ENCODE data around the gene SLX9.

SLX9 gene

GRCh38 chr21:44999428-44999971 is 59.7 kb downstream of the SLX9 start:
- FAIRE-seq (no peak), DNase-seq (ENCODE audit: insufficient read length, low spot score) (no peak)
- TF ChIP-seq TAF1 (IDR thresholded peaks at IDR 0.05; ENCODE audit: low read depth, low read length) (no peak), POU2F2 (IDR thresholded peaks at IDR 0.05; ENCODE audit: low read depth, low read length) (no peak), POLR2A (IDR thresholded peaks at IDR 0.05; ENCODE audit: low read depth, low read length) (no peak), SPI1 (IDR thresholded peaks at IDR 0.05; ENCODE audit: low read depth, low read length) (no peak), POLR2AphosphoS5 (IDR thresholded peaks at IDR 0.05; ENCODE audit: low read depth, low read length) (no peak), PAX5 (IDR thresholded peaks at IDR 0.05; ENCODE audit: insufficient read depth, low read length, severe bottlenecking) (no peak)

DNA sequence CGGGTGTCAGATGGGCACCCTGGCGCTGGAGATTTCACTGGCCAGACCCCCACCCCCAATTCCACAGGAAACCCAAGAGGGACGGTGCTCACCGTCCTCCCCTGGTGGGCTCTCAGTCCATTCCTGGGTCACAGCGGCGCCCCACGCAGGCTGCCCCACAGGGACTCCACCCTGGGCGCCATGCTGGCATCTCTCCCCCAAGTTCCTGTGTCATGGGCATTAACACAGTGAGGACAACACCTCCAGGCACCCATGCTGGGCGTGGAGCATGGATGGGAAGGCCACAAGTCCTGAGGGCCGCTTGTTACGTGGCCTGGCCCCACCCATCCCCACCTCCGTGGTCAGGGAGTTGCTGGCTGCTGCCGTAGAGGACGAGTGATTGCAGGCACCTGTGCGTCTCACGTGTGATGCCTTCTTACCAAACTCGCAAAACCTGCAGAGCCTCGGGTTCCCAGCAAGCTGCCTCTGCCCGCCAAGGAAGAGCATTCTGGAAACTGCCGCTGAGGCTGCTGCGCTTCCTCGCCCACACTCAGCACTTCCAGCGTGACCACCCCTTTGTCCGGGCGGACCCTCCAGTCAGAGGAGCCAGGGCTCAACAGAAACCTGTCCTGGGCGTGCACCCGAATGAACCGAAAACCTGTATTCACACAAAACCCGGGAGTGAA is 60.3 kb downstream of the SLX9 start:
- DNase-seq (ENCODE audit: insufficient read length, low spot score) = no peak
- no peak for FAIRE-seq
- TF ChIP-seq POLR2A (IDR thresholded peaks at IDR 0.05; ENCODE audit: low read depth, low read length) = no peak
- no peak for TF ChIP-seq POU2F2 (IDR thresholded peaks at IDR 0.05; ENCODE audit: low read depth, low read length)
- TF ChIP-seq POLR2AphosphoS5 (IDR thresholded peaks at IDR 0.05; ENCODE audit: low read depth, low read length) = no peak

DNA sequence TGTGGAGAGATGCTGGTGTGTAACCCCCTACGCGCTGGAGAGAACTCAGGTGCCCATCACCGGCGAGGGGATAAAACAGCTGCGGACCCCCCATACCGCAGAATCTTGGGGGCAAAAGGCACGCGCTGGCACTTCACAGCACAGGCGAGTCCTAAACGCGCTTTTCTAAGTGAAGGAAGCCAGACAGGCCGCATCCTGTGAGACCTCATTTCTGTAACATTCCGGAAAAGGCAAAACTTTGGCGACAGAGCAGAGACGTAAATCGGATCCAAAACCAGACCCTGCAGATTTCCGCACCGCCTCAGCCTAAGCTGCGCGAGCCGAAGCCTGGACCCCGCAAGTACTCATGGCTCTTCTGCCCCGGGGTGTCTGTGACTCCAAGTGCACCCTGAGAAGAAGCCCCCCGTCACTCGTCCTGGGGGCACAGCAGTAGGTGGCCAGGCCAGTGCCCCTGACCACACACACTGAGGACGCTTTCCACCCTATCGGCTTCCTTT is 60.9 kb downstream of the SLX9 start:
- FAIRE-seq = no peak
- TF ChIP-seq POLR2AphosphoS5 (IDR thresholded peaks at IDR 0.05; ENCODE audit: low read depth, low read length) (no peak), TAF1 (IDR thresholded peaks at IDR 0.05; ENCODE audit: low read depth, low read length) (no peak), POU2F2 (IDR thresholded peaks at IDR 0.05; ENCODE audit: low read depth, low read length) (no peak), SPI1 (IDR thresholded peaks at IDR 0.05; ENCODE audit: low read depth, low read length) (no peak), POLR2A (IDR thresholded peaks at IDR 0.05; ENCODE audit: low read depth, low read length) (no peak), PAX5 (IDR thresholded peaks at IDR 0.05; ENCODE audit: insufficient read depth, low read length, severe bottlenecking) (no peak)
- DNase-seq (ENCODE audit: insufficient read length, low spot score) = no peak

DNA sequence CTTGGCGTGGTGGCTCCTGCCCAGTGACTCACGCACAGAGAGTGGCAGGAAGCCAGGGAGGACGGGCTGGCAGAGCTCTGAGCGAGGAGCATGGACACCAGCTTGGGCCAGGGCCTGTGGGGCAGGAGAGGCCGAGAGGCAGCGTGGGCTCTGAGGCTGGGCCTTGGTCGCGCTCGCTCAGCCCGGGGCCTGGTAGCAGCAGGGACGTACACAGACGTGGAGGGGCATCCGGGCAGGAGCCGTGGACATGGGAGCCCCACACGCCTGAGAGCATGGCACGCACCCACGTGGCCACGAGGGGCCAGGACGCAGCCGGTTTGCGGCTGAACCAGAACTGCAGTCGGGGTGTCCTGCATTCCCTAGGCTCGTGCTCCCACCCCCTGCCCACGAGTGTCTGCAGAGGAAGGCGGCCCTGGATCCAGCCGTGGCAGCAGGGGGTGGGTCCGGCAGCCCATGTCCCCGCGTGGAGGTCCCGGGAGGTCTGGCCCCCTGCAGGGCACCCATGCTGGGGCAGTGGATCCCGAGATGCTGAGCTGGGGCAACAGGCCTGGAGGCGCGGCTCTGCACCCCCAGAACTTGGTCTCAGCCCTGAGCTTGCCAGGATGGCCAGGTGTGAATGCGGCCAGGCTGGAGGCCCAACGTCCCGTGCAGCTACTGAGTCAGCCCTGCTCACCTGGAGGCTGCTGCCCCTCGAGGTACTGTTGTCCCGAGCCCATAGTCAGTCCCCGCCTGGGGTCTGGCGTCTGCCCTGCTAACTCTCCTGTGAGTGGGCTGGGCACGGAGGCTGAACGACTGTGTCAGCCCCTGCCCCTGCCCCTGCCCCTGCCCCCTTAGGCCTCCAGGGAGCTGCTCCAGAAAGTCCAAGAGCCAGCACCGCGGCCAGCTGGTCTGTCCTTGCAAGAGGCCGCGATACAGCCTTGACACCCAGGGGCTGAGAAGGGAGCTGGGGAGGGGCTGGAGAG is 61.6 kb downstream of the SLX9 start:
- TF ChIP-seq POU2F2 (IDR thresholded peaks at IDR 0.05; ENCODE audit: low read depth, low read length) = no peak
- TF ChIP-seq SPI1 (IDR thresholded peaks at IDR 0.05; ENCODE audit: low read depth, low read length) = no peak
- TF ChIP-seq POLR2A (IDR thresholded peaks at IDR 0.05; ENCODE audit: low read depth, low read length) = no peak
- TF ChIP-seq PAX5 (IDR thresholded peaks at IDR 0.05; ENCODE audit: insufficient read depth, low read length, severe bottlenecking) = no peak
- TF ChIP-seq TAF1 (IDR thresholded peaks at IDR 0.05; ENCODE audit: low read depth, low read length) = no peak
- no peak for TF ChIP-seq POLR2AphosphoS5 (IDR thresholded peaks at IDR 0.05; ENCODE audit: low read depth, low read length)
- DNase-seq (ENCODE audit: insufficient read length, low spot score) = no peak
- no peak for FAIRE-seq

GRCh38 chr21:45002381-45003204 is 62.8 kb downstream of the SLX9 start:
- TF ChIP-seq SPI1 (IDR thresholded peaks at IDR 0.05; ENCODE audit: low read depth, low read length) (no peak), POU2F2 (IDR thresholded peaks at IDR 0.05; ENCODE audit: low read depth, low read length) (no peak), POLR2A (IDR thresholded peaks at IDR 0.05; ENCODE audit: low read depth, low read length) (no peak), POLR2AphosphoS5 (IDR thresholded peaks at IDR 0.05; ENCODE audit: low read depth, low read length) (no peak)
- DNase-seq (ENCODE audit: insufficient read length, low spot score) (no peak), FAIRE-seq (no peak)

DNA sequence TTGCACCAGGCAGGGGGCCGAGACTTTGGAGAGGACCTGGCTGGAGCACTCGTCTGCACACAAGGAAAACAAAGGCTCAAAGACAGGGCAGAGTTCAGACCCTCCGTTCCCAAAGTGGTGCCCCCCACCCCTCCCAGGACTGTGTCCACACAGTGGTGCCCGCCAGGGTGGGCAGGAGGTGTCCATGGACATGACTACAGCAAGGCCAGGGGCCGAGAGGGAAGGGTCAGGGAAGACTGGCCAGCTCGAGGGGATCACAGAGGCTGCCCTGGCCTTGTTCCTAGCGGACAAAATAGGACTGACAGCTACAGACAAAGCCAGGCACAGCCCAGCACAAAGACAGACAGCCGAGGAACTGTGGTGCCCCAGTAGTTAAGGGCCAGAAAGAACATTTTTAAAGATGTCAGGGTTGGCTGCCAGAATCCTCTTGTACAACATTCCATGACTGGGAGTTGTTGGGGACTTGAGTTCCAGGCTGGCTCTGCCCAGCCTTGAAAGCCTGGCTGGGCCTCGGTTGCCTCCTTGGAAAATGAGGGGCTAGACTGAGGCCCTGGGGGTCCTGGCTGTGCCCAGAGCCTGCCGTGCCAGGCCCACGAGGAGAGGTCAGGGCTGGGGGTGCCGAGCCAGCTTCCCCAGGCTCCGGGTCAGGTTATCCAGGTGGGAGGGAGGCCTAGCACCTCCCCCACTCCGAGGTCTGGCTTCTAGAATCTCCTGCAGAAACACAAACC is 63.7 kb downstream of the SLX9 start:
- TF ChIP-seq POLR2AphosphoS5 (IDR thresholded peaks at IDR 0.05; ENCODE audit: low read depth, low read length) = no peak
- TF ChIP-seq POLR2A (IDR thresholded peaks at IDR 0.05; ENCODE audit: low read depth, low read length) = no peak
- TF ChIP-seq SPI1 (IDR thresholded peaks at IDR 0.05; ENCODE audit: low read depth, low read length) = no peak
- no peak for TF ChIP-seq POU2F2 (IDR thresholded peaks at IDR 0.05; ENCODE audit: low read depth, low read length)
- no peak for TF ChIP-seq TAF1 (IDR thresholded peaks at IDR 0.05; ENCODE audit: low read depth, low read length)
- TF ChIP-seq PAX5 (IDR thresholded peaks at IDR 0.05; ENCODE audit: insufficient read depth, low read length, severe bottlenecking) = no peak
- FAIRE-seq = no peak
- DNase-seq (ENCODE audit: insufficient read length, low spot score) = no peak

DNA sequence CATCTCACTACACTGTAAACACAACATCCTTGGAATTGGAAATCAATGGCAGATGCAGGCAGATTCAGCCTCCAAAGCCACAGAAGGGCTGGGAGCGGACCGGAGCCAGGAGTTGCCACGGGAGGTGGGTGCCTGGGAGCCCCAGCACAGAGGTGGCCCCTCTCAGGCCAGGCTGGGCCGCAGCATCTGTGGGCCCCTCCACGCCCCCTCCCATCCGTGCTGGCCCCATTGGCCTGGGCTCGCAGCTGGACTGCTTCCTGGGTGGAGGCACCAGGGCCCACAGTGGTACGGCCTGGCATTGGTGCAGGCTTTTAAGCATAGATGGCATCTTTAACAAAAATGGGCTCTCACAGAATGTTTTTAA is 64.2 kb downstream of the SLX9 start:
- no peak for TF ChIP-seq POU2F2 (IDR thresholded peaks at IDR 0.05; ENCODE audit: low read depth, low read length)
- no peak for TF ChIP-seq PAX5 (IDR thresholded peaks at IDR 0.05; ENCODE audit: insufficient read depth, low read length, severe bottlenecking)
- no peak for TF ChIP-seq POLR2AphosphoS5 (IDR thresholded peaks at IDR 0.05; ENCODE audit: low read depth, low read length)
- FAIRE-seq (no peak), DNase-seq (ENCODE audit: insufficient read length, low spot score) (no peak)

DNA sequence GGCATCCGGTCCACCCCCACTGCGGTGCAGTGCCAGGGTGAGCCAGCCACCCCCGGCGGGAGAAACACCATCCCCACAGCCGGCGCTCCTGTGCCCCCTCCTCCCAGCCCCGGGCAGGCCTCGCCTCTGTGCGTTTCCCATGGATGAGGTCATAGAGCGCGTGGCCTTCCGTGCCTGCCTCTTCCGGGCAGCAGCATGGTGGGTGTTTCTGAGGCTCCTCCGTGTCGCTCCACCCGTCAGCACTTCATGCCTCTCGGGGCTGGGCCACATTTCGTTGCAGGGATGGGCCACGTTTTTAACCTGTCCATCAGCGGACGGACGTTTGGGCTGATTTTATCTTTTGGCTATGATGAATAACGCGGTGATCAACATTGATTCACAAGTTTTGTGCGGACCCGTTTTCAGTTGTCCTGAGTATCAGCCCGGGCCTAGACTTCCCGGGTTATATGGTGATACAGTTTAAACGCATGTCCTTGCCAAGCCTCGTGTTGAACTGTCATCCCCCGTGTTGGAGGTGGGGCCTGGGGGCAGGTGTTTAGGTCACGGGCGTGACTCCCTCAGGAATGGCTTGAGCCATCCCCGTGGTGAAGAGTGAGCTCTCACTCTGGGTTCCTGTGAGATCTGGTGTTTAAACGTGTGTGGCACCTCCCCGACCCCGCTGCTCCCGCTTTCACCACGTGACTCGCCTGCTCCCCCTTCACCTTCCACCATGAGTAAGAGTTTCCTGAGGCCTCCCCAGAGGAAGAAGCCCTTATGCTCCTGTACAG is 64.8 kb downstream of the SLX9 start:
- TF ChIP-seq POLR2AphosphoS5 (IDR thresholded peaks at IDR 0.05; ENCODE audit: low read depth, low read length) = no peak
- no peak for TF ChIP-seq POU2F2 (IDR thresholded peaks at IDR 0.05; ENCODE audit: low read depth, low read length)
- TF ChIP-seq TAF1 (IDR thresholded peaks at IDR 0.05; ENCODE audit: low read depth, low read length) = no peak
- no peak for TF ChIP-seq SPI1 (IDR thresholded peaks at IDR 0.05; ENCODE audit: low read depth, low read length)
- no peak for TF ChIP-seq POLR2A (IDR thresholded peaks at IDR 0.05; ENCODE audit: low read depth, low read length)
- no peak for TF ChIP-seq PAX5 (IDR thresholded peaks at IDR 0.05; ENCODE audit: insufficient read depth, low read length, severe bottlenecking)
- FAIRE-seq (no peak), DNase-seq (ENCODE audit: insufficient read length, low spot score) (no peak)
